ENCODE measurements around the gene CFAP210. TPM values are rescaled to one million over a fixed set of nuclear protein-coding genes. Genes with fewer than 3 reads are reported as not detected.

Gene CFAP210
- total RNA-seq, 1 experiment from 2014 or later: 0.20 TPM

GRCh38 chr2:169683054-169683424, 11.2 kb downstream of the CFAP210 start:
- Mint-ChIP-seq H3K27ac (no peak overlapping the region), H3K9me3 (peaks cover 18% of the 10 kb centered on the region), H3K4me3 (no peak overlapping the region), H3K36me3 (no peaks in the 10 kb centered on the region; the same call in 1 of the 2 replicates), H3K4me1 (peaks cover 22% of the 10 kb centered on the region), H3K27me3 (ENCODE audit: low read depth) (peaks cover 8% of the 10 kb centered on the region; the same call in 1 of the 2 replicates)
- ChIA-PET POLR2A (no interaction called here), CTCF (interaction anchor here (1.8 kb wide), 1 partner anchor 203 kb away, joined by 3 read pairs; the partner anchor contains the start of gene BBS5)
- TF ChIP-seq E2F4 (CRISPR knock-in tag; IDR thresholded peaks at IDR 0.05; ENCODE audit: borderline replicate concordance, low read depth) (no peak), SMAD3 (CRISPR knock-in tag; IDR thresholded peaks at IDR 0.05; ENCODE audit: borderline replicate concordance) (no peak), ZNF317 (CRISPR knock-in tag; IDR thresholded peaks at IDR 0.05; ENCODE audit: borderline replicate concordance, low read depth) (no peak), MAX (CRISPR knock-in tag; IDR thresholded peaks at IDR 0.05) (no peak), ZNF532 (CRISPR knock-in tag; IDR thresholded peaks at IDR 0.05; ENCODE audit: borderline replicate concordance) (no peak), PRDM15 (CRISPR knock-in tag; IDR thresholded peaks at IDR 0.05) (no peak), PRRX2 (CRISPR knock-in tag; IDR thresholded peaks at IDR 0.05) (no peak)
- no peak for DNase-seq (ENCODE audit: low spot score)
- no peak; the same call in 1 of the 2 replicates for ATAC-seq

- CTCF ChIA-PET: interaction anchor here (0.6 to 0.9 kb wide), 2 partner anchors 9 to 224 kb away, joined by 3 to 4 read pairs; no protein-coding TSS in a partner anchor
- no peaks in the 10 kb centered on the region; the same call in 1 of the 2 replicates for H3K36me3 Mint-ChIP-seq
- DNase-seq (ENCODE audit: low spot score) (no peak), ATAC-seq (peak; percentile 55)
- peaks cover 5% of the 10 kb centered on the region; the same call in 1 of the 2 replicates for H3K27me3 Mint-ChIP-seq (ENCODE audit: low read depth)
- no peak overlapping the region for H3K4me3 Mint-ChIP-seq
- no peak overlapping the region; the same call in 1 of the 2 replicates for H3K27ac Mint-ChIP-seq
- POLR2A ChIA-PET: no interaction called here
- peaks cover 21% of the 10 kb centered on the region for H3K4me1 Mint-ChIP-seq
- peaks cover 5% of the 10 kb centered on the region for H3K9me3 Mint-ChIP-seq
- TF ChIP-seq ZBTB43 (CRISPR knock-in tag; IDR thresholded peaks at IDR 0.05) (no peak), PRDM15 (CRISPR knock-in tag; IDR thresholded peaks at IDR 0.05) (no peak), E2F4 (CRISPR knock-in tag; IDR thresholded peaks at IDR 0.05; ENCODE audit: borderline replicate concordance, low read depth) (no peak), ZMAT4 (CRISPR knock-in tag; IDR thresholded peaks at IDR 0.05) (no peak), E2F1 (CRISPR knock-in tag; IDR thresholded peaks at IDR 0.05) (no peak)
These were observed 17.4 kb downstream of the CFAP210 start for GRCh38 chr2:169676850-169677249.
